HepG2 (cell line): ENCODE measurements around the gene ALDH1A2. TPM values are rescaled to one million over a fixed set of nuclear protein-coding genes. Genes with fewer than 3 reads are reported as not detected.

ENCODE experiments used
- ATAC-seq: fragments of 200-7000 bp; cut with Tn5 transposase; 3 replicates; pipeline ENCODE4 v1.9.1; 2020; ENCODE audit warnings: mild to moderate bottlenecking, moderate library complexity
- BruUV-seq: library from RNA; stranded (reverse); fragments of 400-500 nt; replicated peaks from 2 replicates; lab custom pipeline; 2021; lab: Mats Ljungman, UMichigan
- CTCF ChIA-PET: fragments of 300-600 bp; formaldehyde crosslinking; extraction: SDS; loops from one replicate; lab custom pipeline; 2021; ENCODE audit warnings: low total read pairs, inconsistent platforms, low intra/inter-chr PET ratio; lab: Yijun Ruan, JAX
- POLR2A ChIA-PET: fragments of 350-600 bp; sonication (Branson Sonifier 250); formaldehyde crosslinking; loops from one replicate; lab custom pipeline; 2020; ENCODE audit warnings: antibody characterized with exemption, inconsistent platforms; lab: Yijun Ruan, JAX
- DNase-seq: peaks from one replicate; pipeline ENCODE4 v3.0.0-alpha.2; 2015; ENCODE audit warnings: low spot score
- FAIRE-seq: peaks from 3 replicates; lab custom pipeline; 2011; peaks lifted over from hg19 to GRCh38; lab: Jason Lieb, UNC
- H2AFZ ChIP-seq: one replicate; pipeline ENCODE4 v1.6.1; 2011; ENCODE audit warnings: low read length, inconsistent platforms
- H3K27ac ChIP-seq: fragments of 300-600 bp; 3 replicates; pipeline ENCODE4 v1.8.0; 2011; ENCODE audit warnings: mixed run types, mild to moderate bottlenecking, mixed read lengths, low read length, inconsistent platforms; ENCODE audit not compliant: insufficient read depth; ENCODE audit errors: extremely low read length
- H3K27me3 ChIP-seq, 2 experiments: fragments of 200-600 bp in 1 of 2; 2 replicates in 1 of 2; 3 replicates in 1 of 2; pipeline versions ENCODE4 v1.6.0 to v1.8.0; 2011; ENCODE audit warnings: low read length in 2 of 2, mild to moderate bottlenecking in 2 of 2, moderate library complexity in 2 of 2, inconsistent platforms in 1 of 2; ENCODE audit not compliant: insufficient read depth in 2 of 2, control insufficient read depth in 1 of 2
- H3K36me3 ChIP-seq, 2 experiments: fragments of 200-600 bp in 1 of 2; replicated peaks in 1 of 2; 2 replicates in 1 of 2; 3 replicates in 1 of 2; pipeline versions ENCODE4 v1.5.1 to v1.8.0; 2011; ENCODE audit warnings: low read length in 2 of 2, inconsistent platforms in 1 of 2; ENCODE audit not compliant: insufficient read depth in 2 of 2, control insufficient read depth in 1 of 2
- H3K4me1 ChIP-seq: 2 replicates; pipeline ENCODE4 v1.5.1; 2012; ENCODE audit warnings: low read length, inconsistent platforms; ENCODE audit not compliant: insufficient read depth
- H3K4me2 ChIP-seq: 2 replicates; pipeline ENCODE4 v1.6.0; 2011; ENCODE audit warnings: low read depth, low read length, inconsistent platforms
- H3K4me3 ChIP-seq, 3 experiments: fragments of 200-600 bp in 1 of 3; sonication (generic), shearing (Covaris generic) in 1 of 3; replicated peaks in 1 of 3; 2 replicates each; pipeline ENCODE4 v1.5.1; 2011 to 2016; ENCODE audit warnings: low read length in 3 of 3, inconsistent platforms in 2 of 3, low read depth in 2 of 3, mild to moderate bottlenecking in 2 of 3, control low read depth in 1 of 3, mixed read lengths in 1 of 3; ENCODE audit not compliant: insufficient read depth in 1 of 3
- H3K79me2 ChIP-seq: one replicate; pipeline ENCODE4 v1.6.1; 2011; ENCODE audit warnings: low read length, inconsistent platforms; ENCODE audit not compliant: insufficient read depth
- H3K9ac ChIP-seq: 2 replicates; pipeline ENCODE4 v1.6.0; 2011; ENCODE audit warnings: mild to moderate bottlenecking, low read depth, low read length, inconsistent platforms; ENCODE audit not compliant: insufficient read depth
- H3K9me3 ChIP-seq: 2 replicates; pipeline ENCODE4 v1.5.1; 2012; ENCODE audit warnings: mild to moderate bottlenecking, low read length
- H4K20me1 ChIP-seq: 2 replicates; pipeline ENCODE4 v1.6.0; 2011; ENCODE audit warnings: inconsistent platforms, mild to moderate bottlenecking, low read length, moderate library complexity; ENCODE audit not compliant: insufficient read depth
- EED ChIP-seq: sonication (generic); formaldehyde crosslinking; IDR thresholded peaks from 2 replicates; pipeline ENCODE4 v1.5.0; 2020; ENCODE audit warnings: mild to moderate bottlenecking, missing genetic modification reagents
- MXD3 ChIP-seq: IDR thresholded peaks from 2 replicates; pipeline ENCODE4 v1.6.1; 2016; ENCODE audit warnings: mild to moderate bottlenecking, missing biosample characterization, missing genetic modification reagents
- SATB2 ChIP-seq: sonication (generic); formaldehyde crosslinking; IDR thresholded peaks from 2 replicates; pipeline ENCODE4 v1.5.0; 2020; ENCODE audit warnings: missing genetic modification reagents
- TBX3 ChIP-seq: fragments of 450-650 bp; IDR thresholded peaks from 2 replicates; pipeline ENCODE4 v1.6.1; 2017; ENCODE audit warnings: antibody characterized with exemption, mild to moderate bottlenecking, inconsistent platforms, borderline replicate concordance
- ZBED4 ChIP-seq: sonication (generic); formaldehyde crosslinking; IDR thresholded peaks from 2 replicates; pipeline ENCODE4 v1.4.0; 2020; ENCODE audit warnings: missing genetic modification reagents, borderline replicate concordance
- ZNF790 ChIP-seq: sonication (generic); formaldehyde crosslinking; IDR thresholded peaks from 2 replicates; pipeline ENCODE4 v1.8.0; 2022; ENCODE audit warnings: missing genetic modification reagents, mild to moderate bottlenecking, borderline replicate concordance
- WGBS: methylation state at CpG from one replicate; pipeline ENCODE4 v1.1.6; 2017; ENCODE audit warnings: low lambda C conversion rate; 5-methylcytosine and 5-hydroxymethylcytosine counted together
- in situ Hi-C: cut with HindIII; loops from 2 replicates; pipeline ENCODE4 v1.10.0; 2017; ENCODE audit warnings: low pct_unique_long_range_greater_than_20kb; ENCODE audit not compliant: extremely low pct_ligation_motif_present
- intact Hi-C: fragments of 100-400 bp; cut with micrococcal nuclease; formaldehyde crosslinking; loops from one replicate; pipeline ENCODE4 v1.10.0; 2022; ENCODE audit not compliant: unreplicated experiment
- polyA plus RNA-seq, 8 experiments: library from polyadenylated mRNA; depleted of rRNA in 3 of 8; stranded (reverse) in 7 of 8; unstranded in 1 of 8; fragments of >200 nt; fragmentation: Illumina TruSeq in 4 of 8; extraction: Trizol in 4 of 8; gene quantifications; 2 replicates each; pipeline versions ENCODE4 v1.2.1 to v1.2.3, GENCODE V29; 2011 to 2016; ENCODE audit warnings: low read depth in 4 of 8, missing spikeins in 1 of 8, mixed read lengths in 1 of 8; ENCODE audit not compliant: insufficient read depth in 1 of 8
- total RNA-seq, 5 experiments: library from RNA; depleted of rRNA; stranded (reverse); fragments of >200 nt; fragmentation: Illumina TruSeq; extraction: Trizol; gene quantifications; 2 replicates each; pipeline ENCODE4 v1.2.3, GENCODE V29; 2016; ENCODE audit warnings: low read depth in 1 of 5

ALDH1A2 gene
- total and polyA plus RNA-seq, 2 of the 13 experiments (the other 11 are each of a cell fraction or from before 2014, with no cell fraction given) = 0.64 to 0.90 TPM

GRCh38 chr15:57903626-57904025 lies 161.9 kb downstream of the ALDH1A2 start:
- no peak overlapping the region for H3K27ac ChIP-seq
- no peaks in the 10 kb centered on the region for H3K36me3 ChIP-seq
- WGBS = no CpG with 5 or more reads among the region's 1 CpG
- CTCF ChIA-PET = no interaction called here
- no peak overlapping the region for H3K4me2 ChIP-seq
- BruUV-seq = no TSS peak
- H3K9ac ChIP-seq = no peak overlapping the region
- no peak for FAIRE-seq
- no peaks in the 10 kb centered on the region for H3K4me1 ChIP-seq
- H2AFZ ChIP-seq = no peak overlapping the region
- H3K27me3 ChIP-seq = peaks cover 0 to 4% of the 10 kb centered on the region in 2 experiments; a peak in 1 of 5 replicates
- intact Hi-C loops = no loop called here
- DNase-seq = no peak
- H3K4me3 ChIP-seq = no peak overlapping the region
- no peak for ATAC-seq
- in situ Hi-C loops = no loop called here
- H3K79me2 ChIP-seq = no peaks in the 10 kb centered on the region
- no peaks in the 10 kb centered on the region for H4K20me1 ChIP-seq
- POLR2A ChIA-PET = no interaction called here
- H3K9me3 ChIP-seq = no peaks in the 10 kb centered on the region
- TF ChIP-seq SATB2 (no peak), EED (CRISPR knock-in tag) (no peak), ZNF790 (CRISPR knock-in tag) (no peak), MXD3 (CRISPR knock-in tag) (no peak), TBX3 (no peak), ZBED4 (CRISPR knock-in tag) (no peak)

Other genes with a start within 250 kb of the ALDH1A2 start
- not detected in 2 replicates for gene AQP9, start 72.7 kb upstream of the ALDH1A2 start, total RNA-seq (2016; rRNA removed; fragmentation: Illumina TruSeq; extraction: Trizol)
- gene AQP9, start 72.7 kb upstream of the ALDH1A2 start, polyA plus RNA-seq (2011; rRNA removed) = 0.03 TPM in 1 of 2 replicates, not detected in the other